Measurements from ENCODE around the gene HMCN2. TPM values are rescaled to one million over a fixed set of nuclear protein-coding genes. Genes with fewer than 3 reads are reported as not detected.
A peak's percentile ranks its signal among the peaks of the same experiment; 100 is the strongest.

Gene HMCN2
- total RNA-seq, 4 donors from 2014 or later = 9.6 to 21.1 (median 15.5) TPM

GRCh38 chr9:130320723-130321481 lies 55.3 kb downstream of the HMCN2 start:
- peaks cover 0 to 59% (median 21%) of the 10 kb centered on the region in 3 donors for H3K4me1 ChIP-seq
- WGBS, 2 donors (ENCODE audit: low coverage in 1 of 2) = 69 to 79% methylated on average over 9 to 10 of the region's 29 CpGs
- H3K4me3 ChIP-seq = no peak overlapping the region
- no peak for ATAC-seq
- TF ChIP-seq POLR2A (IDR thresholded peaks at IDR 0.05) (no peak), EP300 (IDR thresholded peaks at IDR 0.05) (no peak)
- peaks cover 0 to 14% of the 10 kb centered on the region in 2 donors for H3K36me3 ChIP-seq
- peak overlapping the region; percentile 2 to 78 (median 74) for H3K27ac ChIP-seq
- no peaks in the 10 kb centered on the region for H3K27me3 ChIP-seq
- H3K9me3 ChIP-seq = no peaks in the 10 kb centered on the region

GRCh38 chr9:130321539-130321938 lies 56.0 kb downstream of the HMCN2 start:
- no CpG with 5 or more reads among the region's 14 CpGs for WGBS, 2 donors (ENCODE audit: low coverage in 1 of 2)
- Histone ChIP-seq H3K9me3 (no peaks in the 10 kb centered on the region), H3K27ac (peak overlapping the region in 3 of 4 donors; percentile 72 to 78 (median 76)), H3K27me3 (no peaks in the 10 kb centered on the region), H3K36me3 (peaks cover 0 to 18% of the 10 kb centered on the region in 2 donors), H3K4me3 (no peak overlapping the region), H3K4me1 (peaks cover 0 to 53% (median 21%) of the 10 kb centered on the region in 3 donors)
- no peak for ATAC-seq
- no peak for TF ChIP-seq EP300 (IDR thresholded peaks at IDR 0.05)
- TF ChIP-seq CTCF (IDR thresholded peaks at IDR 0.05) = no peak
- TF ChIP-seq POLR2AphosphoS5 (IDR thresholded peaks at IDR 0.05) = no peak
- TF ChIP-seq POLR2A (IDR thresholded peaks at IDR 0.05) = no peak

- no peak for TF ChIP-seq POLR2AphosphoS5 (IDR thresholded peaks at IDR 0.05)
- no peak for TF ChIP-seq CTCF (IDR thresholded peaks at IDR 0.05)
- no peak for TF ChIP-seq POLR2A (IDR thresholded peaks at IDR 0.05)
- TF ChIP-seq EP300 (IDR thresholded peaks at IDR 0.05) = no peak
- peaks cover 0 to 52% (median 25%) of the 10 kb centered on the region in 3 donors for H3K4me1 ChIP-seq
These were observed 57.6 kb downstream of the HMCN2 start for GRCh38 chr9:130323051-130323745.

GRCh38 chr9:130325921-130326320 lies 60.4 kb downstream of the HMCN2 start:
- Histone ChIP-seq H3K9me3 (no peaks in the 10 kb centered on the region), H3K36me3 (peaks cover 0 to 18% of the 10 kb centered on the region in 2 donors), H3K4me1 (peaks cover 6 to 54% (median 30%) of the 10 kb centered on the region in 3 donors), H3K4me3 (no peak overlapping the region), H3K27me3 (no peaks in the 10 kb centered on the region), H3K27ac (peak overlapping the region in 3 of 4 donors; percentile 91 to 96 (median 94))
- ATAC-seq = no peak
- TF ChIP-seq POLR2AphosphoS5 (IDR thresholded peaks at IDR 0.05) (no peak), CTCF (IDR thresholded peaks at IDR 0.05) (no peak), EP300 (IDR thresholded peaks at IDR 0.05) (no peak), POLR2A (IDR thresholded peaks at IDR 0.05) (no peak)
- WGBS, 2 donors (ENCODE audit: low coverage in 1 of 2) = 88 to 90% methylated on average over 2 to 3 of the region's 7 CpGs

More at GRCh38 chr9:130323051-130323745, 57.6 kb downstream of the HMCN2 start:
- Histone ChIP-seq H3K27me3 (no peaks in the 10 kb centered on the region), H3K9me3 (no peaks in the 10 kb centered on the region), H3K27ac (peak overlapping the region; percentile 22 to 94 (median 78)), H3K36me3 (peaks cover 0 to 18% of the 10 kb centered on the region in 2 donors), H3K4me3 (no peak overlapping the region)
- no peak for ATAC-seq
- WGBS, 2 donors (ENCODE audit: low coverage in 1 of 2) = 59 to 75% methylated on average over 5 to 8 of the region's 10 CpGs

- no CpG with 5 or more reads among the region's 15 CpGs for WGBS, 2 donors (ENCODE audit: low coverage in 1 of 2)
- H3K4me1 ChIP-seq = peaks cover 6 to 64% (median 41%) of the 10 kb centered on the region in 3 donors
- H3K9me3 ChIP-seq = no peaks in the 10 kb centered on the region
- peaks cover 0 to 12% of the 10 kb centered on the region in 2 donors for H3K36me3 ChIP-seq
- H3K27ac ChIP-seq = peak overlapping the region; percentile 66 to 96 (median 92)
- H3K27me3 ChIP-seq = no peaks in the 10 kb centered on the region
- no peak overlapping the region for H3K4me3 ChIP-seq
- ATAC-seq = no peak
- peak in 3 of 4 experiments; percentile 5 to 54 (median 36) for TF ChIP-seq CTCF (IDR thresholded peaks at IDR 0.05)
- no peak for TF ChIP-seq POLR2AphosphoS5 (IDR thresholded peaks at IDR 0.05)
These were observed 61.7 kb downstream of the HMCN2 start for GRCh38 chr9:130327070-130327780.
